ENCODE measurements around the gene ACTL9.
"Not testable (repeated sequence)": the region's sequence is repeated elsewhere in the genome, so short reads cannot be mapped to it uniquely, and the experiment has no call there.

ACTL9 gene

GRCh38 chr19:8721334-8721733 is 22.7 kb upstream of the ACTL9 start, which contains the start of gene OR2Z1:
OR2Z1 (plus strand) TSS chr19:8721634; CDS start chr19:8731029, 9,395 bp downstream.
- no peak for DNase-seq (ENCODE audit: low read depth)
- TF ChIP-seq, protein P1, sequence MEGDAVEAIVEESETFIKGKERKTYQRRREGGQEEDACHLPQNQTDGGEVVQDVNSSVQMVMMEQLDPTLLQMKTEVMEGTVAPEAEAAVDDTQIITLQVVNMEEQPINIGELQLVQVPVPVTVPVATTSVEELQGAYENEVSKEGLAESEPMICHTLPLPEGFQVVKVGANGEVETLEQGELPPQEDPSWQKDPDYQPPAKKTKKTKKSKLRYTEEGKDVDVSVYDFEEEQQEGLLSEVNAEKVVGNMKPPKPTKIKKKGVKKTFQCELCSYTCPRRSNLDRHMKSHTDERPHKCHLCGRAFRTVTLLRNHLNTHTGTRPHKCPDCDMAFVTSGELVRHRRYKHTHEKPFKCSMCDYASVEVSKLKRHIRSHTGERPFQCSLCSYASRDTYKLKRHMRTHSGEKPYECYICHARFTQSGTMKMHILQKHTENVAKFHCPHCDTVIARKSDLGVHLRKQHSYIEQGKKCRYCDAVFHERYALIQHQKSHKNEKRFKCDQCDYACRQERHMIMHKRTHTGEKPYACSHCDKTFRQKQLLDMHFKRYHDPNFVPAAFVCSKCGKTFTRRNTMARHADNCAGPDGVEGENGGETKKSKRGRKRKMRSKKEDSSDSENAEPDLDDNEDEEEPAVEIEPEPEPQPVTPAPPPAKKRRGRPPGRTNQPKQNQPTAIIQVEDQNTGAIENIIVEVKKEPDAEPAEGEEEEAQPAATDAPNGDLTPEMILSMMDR (IDR thresholded peaks at IDR 0.05; ENCODE audit: insufficient read depth, low read depth, low read length, missing control alignments) = no peak
- H3K4me3 ChIP-seq (ENCODE audit: low read depth, low read length) = no peak within 1 kb of the TSS

GRCh38 chr19:8710337-8710736 is 11.7 kb upstream of the ACTL9 start:
- H3K4me3 ChIP-seq (ENCODE audit: low read depth, low read length); DNase-seq (ENCODE audit: low read depth): not testable (repeated sequence)

- TF ChIP-seq, protein P1 (IDR thresholded peaks at IDR 0.05; ENCODE audit: insufficient read depth, low read depth, low read length, missing control alignments) = no peak
- no peak for DNase-seq (ENCODE audit: low read depth)
- no peak overlapping the region for H3K4me3 ChIP-seq (ENCODE audit: low read depth, low read length)
Measured at GRCh38 chr19:8705742-8706141, 7.1 kb upstream of the ACTL9 start.

DNA sequence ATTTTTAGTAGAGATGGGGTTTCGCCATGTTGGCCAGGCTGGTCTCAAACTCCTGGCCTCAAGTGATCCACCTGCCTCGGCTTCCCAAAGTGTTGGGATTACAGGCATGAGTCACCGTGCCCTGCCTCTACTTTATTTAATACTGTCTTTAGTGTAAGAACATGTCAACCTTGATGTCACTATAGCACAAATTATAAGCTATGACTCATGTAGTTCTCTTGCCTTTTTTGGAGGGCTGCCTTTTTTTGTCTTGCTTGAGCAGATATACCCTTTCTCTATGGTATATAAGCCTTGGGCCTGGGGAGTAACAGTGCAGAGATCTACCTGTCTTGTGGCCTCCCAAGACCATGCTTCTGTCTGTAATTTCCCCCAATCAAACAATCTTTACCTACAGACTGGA is 6.7 kb upstream of the ACTL9 start:
- not testable (repeated sequence) for DNase-seq (ENCODE audit: low read depth); H3K4me3 ChIP-seq (ENCODE audit: low read depth, low read length)

DNA sequence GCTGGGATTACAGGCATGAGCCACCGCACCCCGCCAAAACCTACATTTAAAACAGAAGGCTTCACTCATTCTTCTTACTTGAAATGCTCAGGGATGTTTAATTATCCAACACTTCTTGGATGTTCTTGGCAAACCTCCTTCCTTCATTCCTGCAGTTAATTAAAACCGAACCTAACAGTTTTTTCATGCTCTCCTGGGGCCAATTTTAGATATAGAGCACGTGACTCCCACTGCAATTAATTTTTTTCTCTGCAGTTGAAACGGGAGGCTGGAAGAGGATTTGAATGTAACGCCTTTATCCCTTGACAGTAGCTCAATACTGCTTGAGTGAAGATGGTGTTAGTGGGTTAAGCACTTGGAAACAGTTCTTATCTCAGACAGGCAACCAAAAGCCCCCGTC is 4.6 kb upstream of the ACTL9 start:
- no peak overlapping the region for H3K4me3 ChIP-seq (ENCODE audit: low read depth, low read length)
- TF ChIP-seq, protein P1 (IDR thresholded peaks at IDR 0.05; ENCODE audit: insufficient read depth, low read depth, low read length, missing control alignments) = no peak
- no peak for DNase-seq (ENCODE audit: low read depth)

DNA sequence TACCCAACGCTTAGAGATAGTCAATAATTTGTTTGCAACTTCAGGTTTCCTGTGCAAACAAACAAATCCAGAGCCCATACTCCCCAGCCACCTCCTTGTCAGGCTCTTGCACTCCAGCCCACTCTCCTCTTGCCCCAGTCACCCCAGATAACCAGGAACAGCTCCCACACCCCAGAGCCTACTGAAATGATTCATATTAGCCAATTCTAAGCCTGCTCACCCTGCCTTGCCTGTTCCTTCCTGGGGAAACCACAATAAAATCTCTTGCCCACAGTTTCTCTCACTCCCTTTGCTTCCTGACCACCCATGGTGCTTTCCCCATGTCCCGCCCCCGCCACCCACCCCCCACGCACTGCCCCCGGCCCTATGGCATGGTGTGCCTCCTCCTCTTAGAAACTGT is 3.8 kb upstream of the ACTL9 start:
- DNase-seq (ENCODE audit: low read depth) = no peak
- TF ChIP-seq, protein P1 (IDR thresholded peaks at IDR 0.05; ENCODE audit: insufficient read depth, low read depth, low read length, missing control alignments) = no peak

DNA sequence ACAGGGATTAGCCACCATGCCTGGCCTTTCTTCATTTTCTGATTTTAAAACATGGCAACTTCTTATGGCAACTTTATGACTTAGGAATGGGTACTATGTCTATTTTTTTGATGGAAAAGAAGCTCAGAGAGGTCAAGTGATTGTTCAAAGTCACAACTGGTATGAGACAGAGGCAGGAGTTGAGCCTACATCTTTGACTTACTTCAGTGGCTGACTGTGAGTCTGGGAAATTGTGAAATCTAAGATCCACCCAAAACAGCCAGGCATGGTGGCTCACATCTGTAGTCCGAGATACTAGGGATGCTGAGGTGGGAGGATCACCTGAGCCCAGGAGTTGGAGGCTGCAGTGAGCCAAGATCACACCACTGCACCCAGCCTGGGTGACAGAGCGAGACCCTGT is 2.4 kb upstream of the ACTL9 start:
- H3K4me3 ChIP-seq (ENCODE audit: low read depth, low read length) = no peak overlapping the region
- DNase-seq (ENCODE audit: low read depth) = no peak
- TF ChIP-seq, protein P1 (IDR thresholded peaks at IDR 0.05; ENCODE audit: insufficient read depth, low read depth, low read length, missing control alignments) = no peak

More for the DNA sequence above, 3.8 kb upstream of the ACTL9 start:
- H3K4me3 ChIP-seq (ENCODE audit: low read depth, low read length) = no peak overlapping the region

DNA sequence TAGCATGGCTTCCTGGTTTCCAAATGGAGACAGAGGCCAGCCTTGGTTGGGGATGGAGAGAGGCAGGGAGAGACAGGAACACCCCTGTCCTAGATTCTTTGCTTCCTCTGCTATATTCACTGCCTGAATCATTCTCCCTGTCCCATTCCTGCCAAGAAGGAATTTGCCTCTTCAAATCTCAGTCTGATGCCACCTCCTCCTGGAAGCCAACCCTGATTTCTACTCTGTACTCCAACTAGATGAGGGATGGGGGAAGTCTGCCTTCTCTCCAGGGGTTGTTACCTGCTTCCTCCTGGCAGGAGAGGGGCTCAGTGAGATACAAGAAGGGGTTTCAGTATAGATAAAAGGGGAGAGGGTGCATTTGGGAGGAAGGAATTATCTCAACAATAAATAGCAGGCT is 1.3 kb upstream of the ACTL9 start:
- TF ChIP-seq, protein P1 (IDR thresholded peaks at IDR 0.05; ENCODE audit: insufficient read depth, low read depth, low read length, missing control alignments) = no peak
- no peak for DNase-seq (ENCODE audit: low read depth)
- no peak overlapping the region for H3K4me3 ChIP-seq (ENCODE audit: low read depth, low read length)

Data from GM12865 (cell line).